GM12878 (cell line): ENCODE results near the gene FOXK2. TPM values are rescaled to one million over a fixed set of nuclear protein-coding genes. Genes with fewer than 3 reads are reported as not detected.

ENCODE experiments used
- ATAC-seq: fragments of 200-7000 bp; cut with Tn5 transposase; 3 replicates; pipeline ENCODE4 v1.9.1; 2020; ENCODE audit warnings: mild to moderate bottlenecking, moderate library complexity
- BruUV-seq: library from RNA; stranded (reverse); fragments of 400-500 nt; replicated peaks from 2 replicates; lab custom pipeline; 2021; lab: Mats Ljungman, UMichigan
- CTCF ChIA-PET: fragments of 300-600 bp; sonication (Branson Sonifier 250); formaldehyde crosslinking; extraction: SDS; loops from one replicate; lab custom pipeline; 2021; ENCODE audit warnings: inconsistent platforms; lab: Yijun Ruan, JAX
- POLR2A ChIA-PET: fragments of 350-600 bp; formaldehyde crosslinking; extraction: SDS; loops from one replicate; lab custom pipeline; 2021; ENCODE audit warnings: inconsistent platforms; lab: Charles Lee
- RAD21 ChIA-PET: fragments of 300-600 bp; sonication (Branson Sonifier 250); formaldehyde crosslinking; loops from one replicate; lab custom pipeline; 2023; ENCODE audit warnings: antibody characterized with exemption; ENCODE audit not compliant: unreplicated experiment; lab: Charles Lee
- SMC1A ChIA-PET: fragments of 300-600 bp; sonication (Branson Sonifier 250); formaldehyde crosslinking; loops from one replicate; lab custom pipeline; 2023; ENCODE audit not compliant: unreplicated experiment, uncharacterized antibody; lab: Charles Lee
- DNase-seq: peaks from one replicate; pipeline ENCODE4 v3.0.0-alpha.2; 2011; ENCODE audit warnings: low read depth, low spot score
- FAIRE-seq: peaks from 3 replicates; lab custom pipeline; 2011; peaks lifted over from hg19 to GRCh38; lab: Jason Lieb, UNC
- H2AFZ ChIP-seq: 2 replicates; pipeline ENCODE4 v1.6.0; 2011; ENCODE audit warnings: low read depth, low read length, control low read depth; ENCODE audit not compliant: control insufficient read depth
- H3K27ac ChIP-seq: 2 replicates; pipeline ENCODE4 v1.5.1; 2011; ENCODE audit warnings: control low read depth; ENCODE audit not compliant: control insufficient read depth, insufficient read depth
- H3K27me3 ChIP-seq, 2 experiments: replicated peaks in 1 of 2; 2 replicates each; pipeline versions ENCODE4 v1.6.0 to v1.6.1; 2011; ENCODE audit warnings: low read length in 1 of 2; ENCODE audit not compliant: control insufficient read depth in 2 of 2, insufficient read depth in 2 of 2
- H3K36me3 ChIP-seq, 2 experiments: 2 replicates each; pipeline ENCODE4 v1.5.1; 2011; ENCODE audit warnings: low read length in 1 of 2; ENCODE audit not compliant: control insufficient read depth in 2 of 2, insufficient read depth in 2 of 2
- H3K4me1 ChIP-seq: 2 replicates; pipeline ENCODE4 v1.6.1; 2011; ENCODE audit warnings: mild to moderate bottlenecking, low read length, moderate library complexity, mixed read lengths; ENCODE audit not compliant: control insufficient read depth, insufficient read depth
- H3K4me2 ChIP-seq: 2 replicates; pipeline ENCODE4 v1.6.0; 2011; ENCODE audit warnings: control low read depth; ENCODE audit not compliant: control insufficient read depth, insufficient read depth
- H3K4me3 ChIP-seq: fragments of 200-600 bp; sonication (generic); 2 replicates; pipeline ENCODE4 v1.5.1; 2016
- H3K79me2 ChIP-seq: 2 replicates; pipeline ENCODE4 v1.6.0; 2011; ENCODE audit warnings: low read length; ENCODE audit not compliant: control insufficient read depth, insufficient read depth
- H3K9ac ChIP-seq: 2 replicates; pipeline ENCODE4 v1.8.0; 2011; ENCODE audit warnings: low read length, control low read depth, mixed read lengths; ENCODE audit not compliant: control insufficient read depth, insufficient read depth
- H3K9me3 ChIP-seq: replicated peaks from 3 replicates; pipeline ENCODE4 v1.5.1; 2011; ENCODE audit warnings: mild to moderate bottlenecking, low read length; ENCODE audit not compliant: control insufficient read depth, insufficient read depth
- H4K20me1 ChIP-seq: 2 replicates; pipeline ENCODE4 v1.6.0; 2011; ENCODE audit not compliant: control insufficient read depth, insufficient read depth
- ESRRA ChIP-seq: IDR thresholded peaks from 2 replicates; pipeline ENCODE4 v1.6.1; 2012; ENCODE audit warnings: mild to moderate bottlenecking, low read length, improper control_type of control experiment
- FOXM1 ChIP-seq: IDR thresholded peaks from 2 replicates; pipeline ENCODE4 v1.6.1; 2012; ENCODE audit warnings: low read depth, mild to moderate bottlenecking, inconsistent platforms, low read length, moderate library complexity
- HDAC2 ChIP-seq: fragments of 200-600 bp; sonication (generic); IDR thresholded peaks from 2 replicates; pipeline ENCODE4 v1.6.1; 2017
- HDAC6 ChIP-seq: fragments of 200-600 bp; sonication (generic); IDR thresholded peaks from one replicate; pipeline ENCODE4 v1.8.0; 2017; ENCODE audit warnings: antibody characterized with exemption; ENCODE audit not compliant: unreplicated experiment
- HDGF ChIP-seq: fragments of 450-650 bp; IDR thresholded peaks from 2 replicates; pipeline ENCODE4 v1.6.1; 2016; ENCODE audit warnings: antibody characterized with exemption
- IKZF2 ChIP-seq, 2 experiments: fragments of 450-650 bp; IDR thresholded peaks; 2 replicates each; pipeline ENCODE4 v1.6.1; 2017; ENCODE audit warnings: mild to moderate bottlenecking in 2 of 2, moderate library complexity in 2 of 2
- MTA3 ChIP-seq: IDR thresholded peaks from 2 replicates; pipeline ENCODE4 v1.6.1; 2012; ENCODE audit warnings: low read length, inconsistent platforms, borderline replicate concordance
- NFYB ChIP-seq: IDR thresholded peaks from 2 replicates; pipeline ENCODE4 v1.6.1; 2011; ENCODE audit warnings: low read depth, mild to moderate bottlenecking, low read length, improper control_type of control experiment, moderate library complexity; ENCODE audit not compliant: insufficient read depth
- NRF1 ChIP-seq: conservative IDR thresholded peaks from 2 replicates; pipeline ENCODE4 v1.6.1; 2011; ENCODE audit warnings: mild to moderate bottlenecking, low read depth, low read length, improper control_type of control experiment
- PML ChIP-seq: IDR thresholded peaks from 2 replicates; pipeline ENCODE4 v1.6.1; 2012; ENCODE audit warnings: low read length, inconsistent platforms
- POU2F2 ChIP-seq: IDR thresholded peaks from 3 replicates; pipeline ENCODE4 v1.6.1; 2011; ENCODE audit warnings: low read depth, mild to moderate bottlenecking, low read length, borderline replicate concordance
- RAD21 ChIP-seq: IDR thresholded peaks from 2 replicates; pipeline ENCODE4 v1.6.1; 2011; ENCODE audit warnings: mild to moderate bottlenecking, low read depth, low read length, moderate library complexity; ENCODE audit not compliant: insufficient read depth
- SMARCA5 ChIP-seq: fragments of 450-650 bp; IDR thresholded peaks from 2 replicates; pipeline ENCODE4 v1.6.1; 2017; ENCODE audit warnings: mild to moderate bottlenecking
- TCF12 ChIP-seq: IDR thresholded peaks from 2 replicates; pipeline ENCODE4 v1.6.1; 2011; ENCODE audit warnings: low read depth, mild to moderate bottlenecking, low read length
- YY1 ChIP-seq: IDR thresholded peaks from 2 replicates; pipeline ENCODE4 v1.6.1; 2011; ENCODE audit warnings: low read depth, mild to moderate bottlenecking, low read length
- ZZZ3 ChIP-seq: IDR thresholded peaks from 2 replicates; pipeline ENCODE4 v1.6.1; 2011; ENCODE audit warnings: low read depth; ENCODE audit not compliant: control insufficient read depth, insufficient read length
- WGBS: methylation state at CpG from one replicate; pipeline ENCODE4 v1.1.6; 2016; ENCODE audit warnings: low lambda C conversion rate; ENCODE audit not compliant: insufficient replicate concordance, insufficient coverage; ENCODE audit errors: missing lambda C conversion rate; 5-methylcytosine and 5-hydroxymethylcytosine counted together
- in situ Hi-C: fragments of 300-500 bp; cut with MboI; formaldehyde crosslinking; loops from 9 replicates; pipeline ENCODE4 v1.14.3; 2018; ENCODE audit warnings: mixed read lengths
- intact Hi-C: fragments of 100-400 bp; cut with micrococcal nuclease; formaldehyde crosslinking; loops from one replicate; pipeline ENCODE4 v1.14.2; 2022; ENCODE audit not compliant: unreplicated experiment
- polyA plus RNA-seq, 11 experiments: library from polyadenylated mRNA; depleted of rRNA in 4 of 11; unstranded in 6 of 11; stranded (reverse) in 5 of 11; fragments of >200 nt; fragmentation: Nextera tagmentation in 4 of 11; fragmentation: Illumina TruSeq in 1 of 11; extraction: Ambion mirVana in 4 of 11; extraction: Trizol in 1 of 11; gene quantifications; 1 replicate in 1 of 11; 2 replicates in 10 of 11; pipeline versions ENCODE4 v1.2.1 to v1.2.3, GENCODE V29; 2011 to 2016; ENCODE audit warnings: inconsistent platforms in 2 of 11, missing spikeins in 2 of 11, low read depth in 1 of 11
- total RNA-seq, 4 experiments: library from RNA; depleted of rRNA in 3 of 4; stranded (reverse); fragments of >200 nt in 3 of 4; fragmentation: Illumina TruSeq in 1 of 4; extraction: Trizol in 1 of 4; gene quantifications; 2 replicates each; pipeline versions ENCODE4 v1.2.1 to v1.2.3, GENCODE V29; 2013 to 2021
- TF ChIP-seq, protein P1 (sequence below): fragments of 450-650 bp; IDR thresholded peaks from 2 replicates; pipeline ENCODE4 v1.6.1; 2017; ENCODE audit warnings: borderline replicate concordance
- TF ChIP-seq, protein P2 (sequence below): fragments of 450-650 bp; IDR thresholded peaks from 2 replicates; pipeline ENCODE4 v1.6.1; 2017; ENCODE audit warnings: mild to moderate bottlenecking, low read depth, inconsistent platforms; ENCODE audit not compliant: poor library complexity, severe bottlenecking
- TF ChIP-seq, protein P3 (sequence below): fragments of 450-650 bp; conservative IDR thresholded peaks from 2 replicates; pipeline ENCODE4 v1.6.1; 2017; ENCODE audit warnings: mild to moderate bottlenecking, moderate library complexity

Gene FOXK2
- total and polyA plus RNA-seq, 10 of the 15 experiments (the other 5 are each of a cell fraction or from before 2014, with no cell fraction given), result 2.4 to 56.8 (median 34.4) TPM

DNA sequence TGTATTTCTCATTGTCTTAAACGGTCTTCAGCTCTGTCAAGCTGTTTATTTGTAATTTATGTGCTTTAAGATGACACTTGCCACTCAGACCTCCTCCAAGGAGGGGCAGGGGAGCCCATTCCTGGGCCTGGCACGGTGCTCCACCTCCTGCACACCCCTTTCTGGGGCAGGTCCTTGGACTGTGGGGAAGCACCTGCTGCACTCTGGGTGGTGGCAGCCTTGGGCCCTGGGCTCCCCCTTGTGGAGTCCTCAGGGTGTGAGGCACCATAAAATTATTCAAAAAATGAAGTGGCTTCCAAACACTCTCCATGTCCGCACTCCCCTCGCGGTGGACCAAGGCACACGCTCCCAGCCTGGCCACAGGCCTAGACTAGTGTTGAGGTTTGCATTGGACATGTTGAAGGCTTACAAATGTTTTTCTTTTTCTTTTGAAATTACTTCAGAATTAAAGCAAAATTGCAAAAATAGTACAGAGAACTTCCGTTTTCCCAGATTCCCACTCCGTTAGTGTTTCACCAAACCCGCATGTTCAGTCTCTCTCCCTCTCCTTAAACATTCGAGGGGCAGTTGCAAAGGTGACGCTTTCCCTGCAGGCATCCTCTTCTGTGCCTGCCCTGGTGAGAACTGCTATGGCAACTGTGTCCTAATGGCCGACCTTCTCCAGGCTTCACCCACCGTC lies 32.4 kb downstream of the FOXK2 start:
- peaks cover 0 to 6% of the 10 kb centered on the region in 2 experiments; a peak in 2 of 4 replicates for H3K36me3 ChIP-seq
- H3K4me2 ChIP-seq, result no peak overlapping the region; the same call in 1 of the 2 replicates
- 25% methylated on average over 13 of the region's 13 CpGs for WGBS
- H2AFZ ChIP-seq, result no peak overlapping the region
- no peak overlapping the region for H3K27ac ChIP-seq
- CTCF ChIA-PET, result interaction anchor here (0.6 to 1.9 kb wide), 20 partner anchors 9 to 201 kb away, joined by 3 to 20 read pairs (median 4); partner anchors contain the start of gene HEXD
- peaks cover 64% of the 10 kb centered on the region for H3K79me2 ChIP-seq
- POLR2A ChIA-PET, result interaction anchor here (1.3 to 1.5 kb wide), 2 partner anchors 30 to 33 kb away, joined by 3 read pairs; partner anchors contain the start of gene FOXK2
- SMC1A ChIA-PET, result interaction anchor here (0.7 to 1.2 kb wide), 7 partner anchors 16 to 132 kb away, joined by 3 to 9 read pairs (median 4); no protein-coding TSS in a partner anchor
- H3K4me1 ChIP-seq, result peaks cover 31% of the 10 kb centered on the region
- ATAC-seq (peak; percentile 100), FAIRE-seq (peak; percentile 18), DNase-seq (no peak)
- in situ Hi-C loops, result loop anchor here (5.0 kb wide), 1 partner anchor 200 kb away; no protein-coding TSS in a partner anchor
- no peaks in the 10 kb centered on the region for H3K9me3 ChIP-seq
- no TSS peak for BruUV-seq
- no peaks in the 10 kb centered on the region for H3K27me3 ChIP-seq
- RAD21 ChIA-PET, result interaction anchor here (0.9 to 1.6 kb wide), 6 partner anchors 30 to 199 kb away, joined by 3 to 7 read pairs (median 4); partner anchors contain the start of gene FOXK2
- intact Hi-C loops, result loop anchor here (1.0 to 5.0 kb wide), 2 partner anchors 58 to 105 kb away; no protein-coding TSS in a partner anchor
- no peak overlapping the region for H3K4me3 ChIP-seq
- peaks cover 4% of the 10 kb centered on the region; the same call in 1 of the 2 replicates for H4K20me1 ChIP-seq
- H3K9ac ChIP-seq, result no peak overlapping the region
- TF ChIP-seq PML (no peak), RAD21 (peak; percentile 95), TCF12 (0 out of 2 replicates have a peak, but pooled peaks have one; percentile 36), SMARCA5 (peak; percentile 79; the same call in 1 of the 2 replicates), ZZZ3 (no peak), POU2F2 (peak; percentile 65; the same call in 1 of the 3 replicates), FOXM1 (peak; percentile 56; the same call in 1 of the 2 replicates), IKZF2 (IDR thresholded peaks at IDR 0.05) (no peak), HDGF (0 out of 2 replicates have a peak, but pooled peaks have one; percentile 28), YY1 (peak; percentile 57; the same call in 1 of the 2 replicates), NFYB (no peak), NRF1 (no peak), ESRRA (no peak), HDAC6 (no peak), HDAC2 (no peak), MTA3 (no peak)
- TF ChIP-seq, protein P1, sequence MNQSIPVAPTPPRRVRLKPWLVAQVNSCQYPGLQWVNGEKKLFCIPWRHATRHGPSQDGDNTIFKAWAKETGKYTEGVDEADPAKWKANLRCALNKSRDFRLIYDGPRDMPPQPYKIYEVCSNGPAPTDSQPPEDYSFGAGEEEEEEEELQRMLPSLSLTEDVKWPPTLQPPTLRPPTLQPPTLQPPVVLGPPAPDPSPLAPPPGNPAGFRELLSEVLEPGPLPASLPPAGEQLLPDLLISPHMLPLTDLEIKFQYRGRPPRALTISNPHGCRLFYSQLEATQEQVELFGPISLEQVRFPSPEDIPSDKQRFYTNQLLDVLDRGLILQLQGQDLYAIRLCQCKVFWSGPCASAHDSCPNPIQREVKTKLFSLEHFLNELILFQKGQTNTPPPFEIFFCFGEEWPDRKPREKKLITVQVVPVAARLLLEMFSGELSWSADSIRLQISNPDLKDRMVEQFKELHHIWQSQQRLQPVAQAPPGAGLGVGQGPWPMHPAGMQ, result no peak
- TF ChIP-seq, protein P2, sequence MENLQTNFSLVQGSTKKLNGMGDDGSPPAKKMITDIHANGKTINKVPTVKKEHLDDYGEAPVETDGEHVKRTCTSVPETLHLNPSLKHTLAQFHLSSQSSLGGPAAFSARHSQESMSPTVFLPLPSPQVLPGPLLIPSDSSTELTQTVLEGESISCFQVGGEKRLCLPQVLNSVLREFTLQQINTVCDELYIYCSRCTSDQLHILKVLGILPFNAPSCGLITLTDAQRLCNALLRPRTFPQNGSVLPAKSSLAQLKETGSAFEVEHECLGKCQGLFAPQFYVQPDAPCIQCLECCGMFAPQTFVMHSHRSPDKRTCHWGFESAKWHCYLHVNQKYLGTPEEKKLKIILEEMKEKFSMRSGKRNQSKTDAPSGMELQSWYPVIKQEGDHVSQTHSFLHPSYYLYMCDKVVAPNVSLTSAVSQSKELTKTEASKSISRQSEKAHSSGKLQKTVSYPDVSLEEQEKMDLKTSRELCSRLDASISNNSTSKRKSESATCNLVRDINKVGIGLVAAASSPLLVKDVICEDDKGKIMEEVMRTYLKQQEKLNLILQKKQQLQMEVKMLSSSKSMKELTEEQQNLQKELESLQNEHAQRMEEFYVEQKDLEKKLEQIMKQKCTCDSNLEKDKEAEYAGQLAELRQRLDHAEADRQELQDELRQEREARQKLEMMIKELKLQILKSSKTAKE, result no peak
- TF ChIP-seq, protein P3, sequence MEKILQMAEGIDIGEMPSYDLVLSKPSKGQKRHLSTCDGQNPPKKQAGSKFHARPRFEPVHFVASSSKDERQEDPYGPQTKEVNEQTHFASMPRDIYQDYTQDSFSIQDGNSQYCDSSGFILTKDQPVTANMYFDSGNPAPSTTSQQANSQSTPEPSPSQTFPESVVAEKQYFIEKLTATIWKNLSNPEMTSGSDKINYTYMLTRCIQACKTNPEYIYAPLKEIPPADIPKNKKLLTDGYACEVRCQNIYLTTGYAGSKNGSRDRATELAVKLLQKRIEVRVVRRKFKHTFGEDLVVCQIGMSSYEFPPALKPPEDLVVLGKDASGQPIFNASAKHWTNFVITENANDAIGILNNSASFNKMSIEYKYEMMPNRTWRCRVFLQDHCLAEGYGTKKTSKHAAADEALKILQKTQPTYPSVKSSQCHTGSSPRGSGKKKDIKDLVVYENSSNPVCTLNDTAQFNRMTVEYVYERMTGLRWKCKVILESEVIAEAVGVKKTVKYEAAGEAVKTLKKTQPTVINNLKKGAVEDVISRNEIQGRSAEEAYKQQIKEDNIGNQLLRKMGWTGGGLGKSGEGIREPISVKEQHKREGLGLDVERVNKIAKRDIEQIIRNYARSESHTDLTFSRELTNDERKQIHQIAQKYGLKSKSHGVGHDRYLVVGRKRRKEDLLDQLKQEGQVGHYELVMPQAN, result no peak
